GM12878 (cell line): ENCODE data around the gene CENPC.

Experiments used
- EP300 ChIP-seq, 2 experiments: fragments of 150-350 bp in 1 of 2; IDR thresholded peaks; 2 replicates each; pipeline ENCODE4 v1.6.1; 2011 to 2012; ENCODE audit warnings: low read depth in 2 of 2, low read length in 2 of 2, borderline replicate concordance in 1 of 2, improper control_type of control experiment in 1 of 2, inconsistent platforms in 1 of 2; ENCODE audit not compliant: control insufficient read depth in 1 of 2
- RFX5 ChIP-seq: IDR thresholded peaks from 2 replicates; pipeline ENCODE4 v1.6.1; 2011; ENCODE audit warnings: low read depth, low read length, improper control_type of control experiment
- TF ChIP-seq, protein P1 (sequence below), 3 experiments: IDR thresholded peaks in 2 of 3; conservative IDR thresholded peaks in 1 of 3; 2 replicates each; pipeline ENCODE4 v1.5.1; 2011; ENCODE audit warnings: low read depth in 3 of 3, low read length in 3 of 3, mild to moderate bottlenecking in 3 of 3, control low read depth in 2 of 3, moderate library complexity in 2 of 3, inconsistent platforms in 1 of 3, mixed read lengths in 1 of 3; ENCODE audit not compliant: control insufficient read depth in 2 of 3, insufficient read depth in 1 of 3; ENCODE audit errors: extremely low read depth in 1 of 3

DNA sequence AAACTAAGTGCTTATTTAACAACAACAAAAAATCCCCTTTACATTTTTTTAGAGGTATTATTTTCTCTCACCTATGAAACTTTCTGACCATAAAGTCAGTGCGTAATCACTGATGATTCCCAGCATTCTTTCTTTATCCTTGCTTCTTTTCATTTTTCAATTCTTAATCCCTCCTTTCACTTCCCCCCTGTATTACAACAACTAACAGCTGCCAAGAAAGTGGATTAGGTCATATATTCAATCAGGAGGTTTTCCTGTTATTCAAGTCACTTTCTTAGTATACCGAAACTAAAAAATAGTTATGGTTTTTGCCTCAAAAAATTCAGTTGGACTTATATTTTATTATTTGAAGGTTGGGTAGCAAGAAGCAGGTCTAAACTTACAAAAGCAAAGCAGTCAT lies 11.1 kb upstream of the CENPC start:
- TF ChIP-seq, protein P1, sequence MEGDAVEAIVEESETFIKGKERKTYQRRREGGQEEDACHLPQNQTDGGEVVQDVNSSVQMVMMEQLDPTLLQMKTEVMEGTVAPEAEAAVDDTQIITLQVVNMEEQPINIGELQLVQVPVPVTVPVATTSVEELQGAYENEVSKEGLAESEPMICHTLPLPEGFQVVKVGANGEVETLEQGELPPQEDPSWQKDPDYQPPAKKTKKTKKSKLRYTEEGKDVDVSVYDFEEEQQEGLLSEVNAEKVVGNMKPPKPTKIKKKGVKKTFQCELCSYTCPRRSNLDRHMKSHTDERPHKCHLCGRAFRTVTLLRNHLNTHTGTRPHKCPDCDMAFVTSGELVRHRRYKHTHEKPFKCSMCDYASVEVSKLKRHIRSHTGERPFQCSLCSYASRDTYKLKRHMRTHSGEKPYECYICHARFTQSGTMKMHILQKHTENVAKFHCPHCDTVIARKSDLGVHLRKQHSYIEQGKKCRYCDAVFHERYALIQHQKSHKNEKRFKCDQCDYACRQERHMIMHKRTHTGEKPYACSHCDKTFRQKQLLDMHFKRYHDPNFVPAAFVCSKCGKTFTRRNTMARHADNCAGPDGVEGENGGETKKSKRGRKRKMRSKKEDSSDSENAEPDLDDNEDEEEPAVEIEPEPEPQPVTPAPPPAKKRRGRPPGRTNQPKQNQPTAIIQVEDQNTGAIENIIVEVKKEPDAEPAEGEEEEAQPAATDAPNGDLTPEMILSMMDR (IDR thresholded peaks at IDR 0.05 in 2 of 3, conservative IDR thresholded peaks at IDR 0.05 in 1 of 3; ENCODE audit: control insufficient read depth in 2 of 3, extremely low read depth in 1 of 3, insufficient read depth in 1 of 3, low read depth in 3 of 3, low read length in 3 of 3) = no peak
- TF ChIP-seq RFX5 (no peak), EP300 (IDR thresholded peaks at IDR 0.05; ENCODE audit: borderline replicate concordance in 1 of 2, control insufficient read depth in 1 of 2, low read depth in 2 of 2, low read length in 2 of 2) (no peak)
